AG08395 (cell line): Measurements from ENCODE around the gene GFOD2.
A peak's percentile ranks its signal among the peaks of the same experiment; 100 is the strongest.

Experiments
- DNase-seq: peaks from one replicate; pipeline ENCODE4 v3.0.0; 2012; ENCODE audit warnings: mixed read lengths, low spot score

Gene GFOD2

GRCh38 chr16:67657751-67658518 is 61.2 kb downstream of the GFOD2 start:
- no peak for DNase-seq

DNA sequence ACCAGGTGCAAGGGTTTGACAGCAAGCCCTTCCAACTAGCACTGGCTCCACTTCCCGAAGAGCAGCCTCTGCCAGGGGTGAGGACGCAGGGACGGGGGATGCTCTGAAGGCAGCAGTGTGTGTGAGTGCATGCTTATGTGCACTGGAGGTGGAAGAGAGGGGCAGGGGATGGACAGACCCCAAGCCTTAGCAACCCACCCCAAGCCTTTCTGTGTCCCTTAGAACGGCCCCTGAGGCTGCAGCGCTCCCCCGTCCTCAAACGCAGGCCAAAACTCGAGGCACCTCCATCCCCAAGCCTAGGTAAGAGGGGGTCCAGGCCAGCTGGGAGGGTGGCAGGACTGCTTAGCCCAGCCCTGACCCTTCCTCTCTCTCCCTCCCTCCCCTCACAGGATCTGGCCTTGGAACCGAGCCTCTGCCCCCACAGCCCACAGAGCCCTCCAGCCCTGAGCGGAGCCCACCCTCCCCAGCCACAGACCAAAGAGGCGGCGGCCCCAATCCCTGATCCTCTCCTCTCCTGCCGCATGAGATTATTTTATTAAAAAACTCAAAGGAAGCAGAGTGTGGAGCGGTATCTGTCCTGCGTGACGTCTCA is 62.0 kb downstream of the GFOD2 start:
- no peak for DNase-seq

GRCh38 chr16:67656344-67657016 is 62.6 kb downstream of the GFOD2 start:
- DNase-seq, result no peak

- DNase-seq, result no peak
Measured at GRCh38 chr16:67655363-67655762, 63.8 kb downstream of the GFOD2 start.

DNA sequence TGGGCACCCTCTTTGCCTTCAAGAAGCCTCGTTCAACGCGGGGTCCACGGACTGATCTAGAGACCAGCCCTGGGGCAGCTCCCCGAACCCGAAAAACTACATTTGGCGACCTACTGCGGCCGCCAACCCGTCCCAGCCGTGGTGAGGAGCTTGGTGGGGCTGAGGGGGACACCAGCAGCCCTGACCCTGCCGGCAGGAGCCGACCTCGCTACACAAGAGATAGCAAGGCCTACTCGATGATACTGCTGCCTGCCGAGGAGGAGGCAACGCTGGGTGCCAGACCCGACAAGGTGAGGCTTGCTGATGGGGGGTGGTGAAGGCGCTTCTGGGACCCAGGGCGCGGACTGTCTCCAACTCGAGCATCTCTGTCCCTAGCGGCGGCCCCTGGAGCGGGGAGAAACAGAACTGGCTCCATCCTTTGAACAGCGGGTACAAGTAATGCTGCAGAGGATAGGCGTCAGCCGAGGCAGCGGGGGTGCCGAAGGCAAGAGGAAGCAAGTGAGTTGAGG is 64.7 kb downstream of the GFOD2 start:
- DNase-seq, result no peak

GRCh38 chr16:67653789-67654402 is 65.2 kb downstream of the GFOD2 start:
- no peak for DNase-seq

GRCh38 chr16:67653128-67653788 is 65.9 kb downstream of the GFOD2 start:
- no peak for DNase-seq

GRCh38 chr16:67652578-67653127 is 66.5 kb downstream of the GFOD2 start:
- DNase-seq, result peak; percentile 49

GRCh38 chr16:67651847-67652246 is 67.3 kb downstream of the GFOD2 start:
- DNase-seq, result no peak

DNA sequence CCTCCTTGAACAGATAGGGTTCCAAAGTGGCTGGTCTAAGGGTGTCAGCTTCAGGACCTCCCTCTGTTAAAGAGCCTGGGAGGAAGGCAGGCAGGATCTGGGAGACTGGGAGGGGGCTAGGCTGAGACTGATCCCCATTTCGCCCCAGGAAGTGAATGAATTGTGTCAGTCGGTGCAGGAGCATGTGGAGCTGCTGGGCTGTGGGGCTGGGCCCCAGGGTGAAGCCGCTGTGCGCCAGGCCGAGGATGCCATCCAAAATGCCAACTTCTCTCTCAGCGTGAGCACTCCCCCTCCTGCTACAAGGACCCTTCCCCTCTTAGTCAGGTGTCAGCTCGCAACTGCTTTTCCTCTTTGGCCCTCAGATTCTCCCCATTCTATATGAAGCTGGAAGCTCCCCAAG is 68.1 kb downstream of the GFOD2 start:
- DNase-seq, result no peak

- DNase-seq, result no peak
Measured at GRCh38 chr16:67650023-67650422, 69.1 kb downstream of the GFOD2 start.

- no peak for DNase-seq
Measured at GRCh38 chr16:67649494-67649931, 69.6 kb downstream of the GFOD2 start.

GRCh38 chr16:67648764-67649407 is 70.2 kb downstream of the GFOD2 start:
- no peak for DNase-seq

GRCh38 chr16:67648088-67648763 is 70.9 kb downstream of the GFOD2 start:
- no peak for DNase-seq

DNA sequence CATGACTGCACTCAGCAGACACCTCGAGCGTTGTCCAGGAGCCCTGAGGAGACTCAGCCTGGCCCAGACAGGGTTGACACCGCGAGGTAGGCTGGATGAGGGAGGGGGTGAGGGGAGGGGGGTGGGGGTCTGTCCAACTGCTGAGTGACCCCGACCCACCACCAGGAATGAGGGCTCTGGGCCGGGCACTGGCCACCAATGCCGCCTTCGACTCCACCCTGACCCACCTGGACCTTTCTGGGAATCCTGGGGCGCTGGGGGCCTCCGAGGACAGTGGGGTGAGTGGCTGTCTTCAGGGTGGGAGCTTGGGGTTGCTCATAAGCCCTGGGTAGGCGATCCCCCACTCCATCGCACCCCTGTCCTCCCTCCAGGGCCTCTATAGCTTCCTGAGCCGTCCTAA is 71.4 kb downstream of the GFOD2 start:
- no peak for DNase-seq

GRCh38 chr16:67647111-67647651 is 71.9 kb downstream of the GFOD2 start:
- no peak for DNase-seq

- DNase-seq, result no peak
Measured at GRCh38 chr16:67645397-67646121, 73.6 kb downstream of the GFOD2 start.

GRCh38 chr16:67644038-67644437 is 75.1 kb downstream of the GFOD2 start:
- DNase-seq, result no peak
